AG04450 (cell line): Measurements from ENCODE around the gene TAF8. TPM values are rescaled to one million over a fixed set of nuclear protein-coding genes. Genes with fewer than 3 reads are reported as not detected.

Experiments used
- CTCF ChIA-PET: fragments of 300-600, 350-600 bp; formaldehyde crosslinking; extraction: SDS; loops from one replicate; lab custom pipeline; 2022; ENCODE audit warnings: antibody characterized with exemption, inconsistent platforms; lab: Charles Lee
- POLR2A ChIA-PET: fragments of 350-600 bp; formaldehyde crosslinking; extraction: SDS; loops from one replicate; lab custom pipeline; 2021; ENCODE audit warnings: antibody characterized with exemption, inconsistent platforms; lab: Yijun Ruan, JAX
- DNase-seq: peaks from one replicate; pipeline ENCODE4 v3.0.0-alpha.2; 2011; ENCODE audit warnings: low read depth, low spot score
- H3K27ac ChIP-seq: one replicate; pipeline ENCODE4 v1.5.1; 2012; ENCODE audit warnings: low read depth, low read length, control low read depth
- H3K27me3 ChIP-seq: one replicate; pipeline ENCODE4 v1.6.0; 2012; ENCODE audit warnings: low read length; ENCODE audit not compliant: control insufficient read depth, insufficient read depth
- H3K4me3 ChIP-seq: 2 replicates; pipeline ENCODE4 v1.5.1; 2011; ENCODE audit warnings: mild to moderate bottlenecking, low read depth, low read length, control low read depth
- H3K9me3 ChIP-seq: 2 replicates; pipeline ENCODE4 v1.5.1; 2012; ENCODE audit warnings: low read length; ENCODE audit not compliant: control insufficient read depth, insufficient read depth
- CTCF ChIP-seq: IDR thresholded peaks from 2 replicates; pipeline ENCODE4 v1.5.1; 2011; ENCODE audit warnings: low read depth, low read length, control low read depth, inconsistent platforms
- polyA plus RNA-seq: library from polyadenylated mRNA; depleted of rRNA; stranded (reverse); fragments of >200 nt; gene quantifications from 2 replicates; pipeline ENCODE4 v1.2.3, GENCODE V29; 2011

Gene TAF8
- polyA plus RNA-seq, 1 experiment = 14.6 TPM

GRCh38 chr6:42113936-42114636 lies 63.8 kb downstream of the TAF8 start:
- no peak for DNase-seq
- POLR2A ChIA-PET = no interaction called here

GRCh38 chr6:42117843-42118161 lies 67.5 kb downstream of the TAF8 start:
- POLR2A ChIA-PET = no interaction called here
- Histone ChIP-seq H3K9me3 (no peaks in the 10 kb centered on the region; the same call in 1 of the 2 replicates), H3K4me3 (no peak overlapping the region), H3K27ac (no peak overlapping the region), H3K27me3 (peaks cover 3% of the 10 kb centered on the region)
- DNase-seq = no peak
- no peak for TF ChIP-seq CTCF
- CTCF ChIA-PET = interaction anchor here (1.5 kb wide), 1 partner anchor 14 kb away, joined by 4 read pairs; no protein-coding TSS in a partner anchor

More at GRCh38 chr6:42113936-42114636, 63.8 kb downstream of the TAF8 start:
- Histone ChIP-seq H3K4me3 (no peak overlapping the region), H3K27me3 (peaks cover 3% of the 10 kb centered on the region), H3K9me3 (no peaks in the 10 kb centered on the region; the same call in 1 of the 2 replicates), H3K27ac (no peak overlapping the region)
- CTCF ChIA-PET = no interaction called here
- no peak for TF ChIP-seq CTCF

- no peak for TF ChIP-seq CTCF
- CTCF ChIA-PET = interaction anchor here (0.6 to 1.1 kb wide), 5 partner anchors 14 to 74 kb away, joined by 3 read pairs; no protein-coding TSS in a partner anchor
- H3K4me3 ChIP-seq = no peak overlapping the region
- no peak for DNase-seq
- no peaks in the 10 kb centered on the region; the same call in 1 of the 2 replicates for H3K9me3 ChIP-seq
- POLR2A ChIA-PET = interaction anchor here (0.7 kb wide), 2 partner anchors 19 to 20 kb away, joined by 7 to 8 read pairs; no protein-coding TSS in a partner anchor
- no peak overlapping the region for H3K27ac ChIP-seq
- H3K27me3 ChIP-seq = peaks cover 3% of the 10 kb centered on the region
These were observed 68.1 kb downstream of the TAF8 start for GRCh38 chr6:42118162-42119001.

GRCh38 chr6:42120895-42121865 lies 70.9 kb downstream of the TAF8 start:
- Histone ChIP-seq H3K27ac (no peak overlapping the region), H3K9me3 (no peaks in the 10 kb centered on the region; the same call in 1 of the 2 replicates), H3K4me3 (no peak overlapping the region), H3K27me3 (peaks cover 3% of the 10 kb centered on the region)
- no peak for TF ChIP-seq CTCF
- CTCF ChIA-PET = interaction anchor here (0.6 to 1.6 kb wide), 4 partner anchors 16 to 427 kb away, joined by 3 read pairs; partner anchors contain the start of genes BYSL and MED20
- POLR2A ChIA-PET = no interaction called here
- DNase-seq = no peak
